Endothelial cell of umbilical vein (primary cell): ENCODE measurements around the gene PLXNC1. TPM values are rescaled to one million over a fixed set of nuclear protein-coding genes. Genes with fewer than 3 reads are reported as not detected.

Experiments
- BruUV-seq: library from RNA; stranded (reverse); fragments of 400-500 nt; replicated peaks from 2 replicates; lab custom pipeline; 2021; lab: Mats Ljungman, UMichigan
- CTCF ChIA-PET: fragments of 300-600, 350-600 bp; sonication (Branson Sonifier 250); formaldehyde crosslinking; loops from one replicate; lab custom pipeline; 2021; ENCODE audit warnings: antibody characterized with exemption, inconsistent platforms; lab: Charles Lee
- POLR2A ChIA-PET: fragments of 300-600, 350-600 bp; sonication (Branson Sonifier 250); formaldehyde crosslinking; loops from one replicate; lab custom pipeline; 2021; ENCODE audit warnings: antibody characterized with exemption, inconsistent platforms; lab: Charles Lee
- DNase-seq: peaks from one replicate; pipeline ENCODE4 v3.0.0-alpha.2; 2011; ENCODE audit warnings: low read depth, low spot score
- FAIRE-seq: peaks from 2 replicates; lab custom pipeline; 2011; peaks lifted over from hg19 to GRCh38; lab: Jason Lieb, UNC
- H2AFZ ChIP-seq: 2 replicates; pipeline ENCODE4 v1.6.0; 2012; ENCODE audit warnings: low read depth, low read length, control low read depth, inconsistent platforms
- H3K27ac ChIP-seq: 2 replicates; pipeline ENCODE4 v1.5.1; 2011; ENCODE audit warnings: low read depth, mild to moderate bottlenecking, control low read depth, low read length, moderate library complexity; ENCODE audit not compliant: insufficient read depth
- H3K27me3 ChIP-seq, 2 experiments: 2 replicates each; pipeline versions ENCODE4 v1.6.0 to v1.6.1; 2011; ENCODE audit warnings: low read length in 2 of 2, mixed read lengths in 1 of 2; ENCODE audit not compliant: control insufficient read depth in 2 of 2, insufficient read depth in 2 of 2
- H3K36me3 ChIP-seq, 2 experiments: 2 replicates in 1 of 2; 3 replicates in 1 of 2; pipeline ENCODE4 v1.5.1; 2011; ENCODE audit warnings: low read length in 2 of 2, mild to moderate bottlenecking in 1 of 2, moderate library complexity in 1 of 2; ENCODE audit not compliant: control insufficient read depth in 2 of 2, insufficient read depth in 2 of 2; ENCODE audit errors: extremely low read depth in 1 of 2
- H3K4me1 ChIP-seq: 3 replicates; pipeline ENCODE4 v1.5.1; 2011; ENCODE audit warnings: mild to moderate bottlenecking, low read length; ENCODE audit not compliant: control insufficient read depth, insufficient read depth; ENCODE audit errors: extremely low read depth
- H3K4me2 ChIP-seq: 2 replicates; pipeline ENCODE4 v1.6.1; 2011; ENCODE audit warnings: low read length, control low read depth, mixed read lengths; ENCODE audit not compliant: insufficient read depth
- H3K4me3 ChIP-seq, 3 experiments: fragments of 200-600 bp in 1 of 3; sonication (generic), shearing (Covaris generic) in 1 of 3; replicated peaks in 1 of 3; 2 replicates each; pipeline ENCODE4 v1.5.1; 2011 to 2016; ENCODE audit warnings: control low read depth in 3 of 3, low read length in 3 of 3, mild to moderate bottlenecking in 2 of 3, inconsistent platforms in 1 of 3, low read depth in 1 of 3, moderate library complexity in 1 of 3; ENCODE audit not compliant: insufficient read depth in 1 of 3
- H3K79me2 ChIP-seq: 2 replicates; pipeline ENCODE4 v1.6.0; 2012; ENCODE audit warnings: low read length, inconsistent platforms; ENCODE audit not compliant: control insufficient read depth, insufficient read depth
- H3K9ac ChIP-seq: replicated peaks from 2 replicates; pipeline ENCODE3; 2011; ENCODE audit warnings: low read length, control low read depth; ENCODE audit not compliant: insufficient read depth; ENCODE audit errors: extremely low read depth
- H3K9me1 ChIP-seq: replicated peaks from 3 replicates; pipeline ENCODE4 v1.6.0; 2011; ENCODE audit warnings: mild to moderate bottlenecking, low read length; ENCODE audit not compliant: control insufficient read depth, insufficient read depth; ENCODE audit errors: extremely low read depth
- H3K9me3 ChIP-seq: replicated peaks from 2 replicates; pipeline ENCODE4 v1.5.1; 2012; ENCODE audit warnings: low read length, inconsistent platforms; ENCODE audit not compliant: control insufficient read depth, insufficient read depth
- H4K20me1 ChIP-seq: replicated peaks from 2 replicates; pipeline ENCODE3; 2011; ENCODE audit warnings: mild to moderate bottlenecking, low read length; ENCODE audit not compliant: control insufficient read depth, insufficient read depth; ENCODE audit errors: extremely low read depth
- GATA2 ChIP-seq: IDR thresholded peaks from 2 replicates; pipeline ENCODE4 v1.7.0; 2011; ENCODE audit warnings: low read depth, mild to moderate bottlenecking, moderate library complexity, mixed read lengths, low read length; ENCODE audit not compliant: insufficient read length, insufficient read depth
- JUN ChIP-seq: IDR thresholded peaks from 2 replicates; pipeline ENCODE4 v1.6.1; 2011; ENCODE audit warnings: borderline replicate concordance, low read depth; ENCODE audit not compliant: insufficient read length, insufficient read depth
- MYC ChIP-seq: IDR thresholded peaks from one replicate; pipeline ENCODE4 v1.6.1; 2011; ENCODE audit warnings: mild to moderate bottlenecking, low read depth, low read length
- dilution Hi-C: fragments of 300-500 bp; cut with MboI; formaldehyde crosslinking; loops from one replicate; pipeline ENCODE4 v1.15.0; 2019; ENCODE audit warnings: low sequenced_read_pairs; ENCODE audit not compliant: extremely low pct_ligation_motif_present
- intact Hi-C: fragments of 100-400 bp; cut with micrococcal nuclease; formaldehyde crosslinking; loops from one replicate; pipeline ENCODE4 v1.10.0; 2022
- polyA plus RNA-seq, 4 experiments: library from polyadenylated mRNA; depleted of rRNA in 3 of 4; stranded (reverse) in 3 of 4; unstranded in 1 of 4; fragments of >200 nt; gene quantifications; 2 replicates each; pipeline versions ENCODE4 v1.2.1 to v1.2.3, GENCODE V29; 2011 to 2012; ENCODE audit warnings: missing spikeins in 1 of 4
- total RNA-seq: library from RNA; stranded (reverse); gene quantifications from 2 replicates; pipeline ENCODE4 v1.2.3, GENCODE V29; 2021
- TF ChIP-seq, protein P1 (sequence below), 2 donors: IDR thresholded peaks; 1 replicate in 1 of 2; 2 replicates in 1 of 2; pipeline ENCODE4 v1.5.1; 2011; ENCODE audit warnings: low read length in 2 of 2, mild to moderate bottlenecking in 2 of 2, moderate library complexity in 2 of 2, control low read depth in 1 of 2, inconsistent platforms in 1 of 2, low read depth in 1 of 2; ENCODE audit not compliant: insufficient read depth in 1 of 2; ENCODE audit errors: extremely low read depth in 1 of 2

The PLXNC1 gene
- total and polyA plus RNA-seq, 2 donors (not counting 3 experiments of a cell fraction or from before 2014, with no cell fraction given), result 0.04 TPM; not detected in 1

GRCh38 chr12:94282675-94283074 lies 134.3 kb downstream of the PLXNC1 start:
- Histone ChIP-seq H3K4me2 (peak overlapping the region; percentile 6), H3K27ac (no peak overlapping the region), H3K4me3 (no peak overlapping the region), H4K20me1 (no peaks in the 10 kb centered on the region), H3K9ac (no peak overlapping the region), H3K9me3 (no peaks in the 10 kb centered on the region), H3K27me3 (peaks cover 2 to 6% of the 10 kb centered on the region in 2 experiments), H3K79me2 (no peaks in the 10 kb centered on the region), H3K4me1 (peaks cover 11% of the 10 kb centered on the region), H2AFZ (no peak overlapping the region), H3K9me1 (no peaks in the 10 kb centered on the region), H3K36me3 (no peaks in the 10 kb centered on the region)
- TF ChIP-seq, protein P1, sequence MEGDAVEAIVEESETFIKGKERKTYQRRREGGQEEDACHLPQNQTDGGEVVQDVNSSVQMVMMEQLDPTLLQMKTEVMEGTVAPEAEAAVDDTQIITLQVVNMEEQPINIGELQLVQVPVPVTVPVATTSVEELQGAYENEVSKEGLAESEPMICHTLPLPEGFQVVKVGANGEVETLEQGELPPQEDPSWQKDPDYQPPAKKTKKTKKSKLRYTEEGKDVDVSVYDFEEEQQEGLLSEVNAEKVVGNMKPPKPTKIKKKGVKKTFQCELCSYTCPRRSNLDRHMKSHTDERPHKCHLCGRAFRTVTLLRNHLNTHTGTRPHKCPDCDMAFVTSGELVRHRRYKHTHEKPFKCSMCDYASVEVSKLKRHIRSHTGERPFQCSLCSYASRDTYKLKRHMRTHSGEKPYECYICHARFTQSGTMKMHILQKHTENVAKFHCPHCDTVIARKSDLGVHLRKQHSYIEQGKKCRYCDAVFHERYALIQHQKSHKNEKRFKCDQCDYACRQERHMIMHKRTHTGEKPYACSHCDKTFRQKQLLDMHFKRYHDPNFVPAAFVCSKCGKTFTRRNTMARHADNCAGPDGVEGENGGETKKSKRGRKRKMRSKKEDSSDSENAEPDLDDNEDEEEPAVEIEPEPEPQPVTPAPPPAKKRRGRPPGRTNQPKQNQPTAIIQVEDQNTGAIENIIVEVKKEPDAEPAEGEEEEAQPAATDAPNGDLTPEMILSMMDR (IDR thresholded peaks at IDR 0.05; ENCODE audit: extremely low read depth in 1 of 2, insufficient read depth in 1 of 2, low read depth in 1 of 2, low read length in 2 of 2), result no peak
- TF ChIP-seq GATA2 (no peak), JUN (no peak), MYC (no peak)
- DNase-seq (peak; percentile 18), FAIRE-seq (peak; percentile 77)
- dilution Hi-C loops, result no loop called here
- no TSS peak for BruUV-seq
- ChIA-PET POLR2A (no interaction called here), CTCF (interaction anchor here (0.9 kb wide), 1 partner anchor 13 kb away, joined by 4 read pairs; no protein-coding TSS in a partner anchor)
- intact Hi-C loops, result no loop called here

DNA sequence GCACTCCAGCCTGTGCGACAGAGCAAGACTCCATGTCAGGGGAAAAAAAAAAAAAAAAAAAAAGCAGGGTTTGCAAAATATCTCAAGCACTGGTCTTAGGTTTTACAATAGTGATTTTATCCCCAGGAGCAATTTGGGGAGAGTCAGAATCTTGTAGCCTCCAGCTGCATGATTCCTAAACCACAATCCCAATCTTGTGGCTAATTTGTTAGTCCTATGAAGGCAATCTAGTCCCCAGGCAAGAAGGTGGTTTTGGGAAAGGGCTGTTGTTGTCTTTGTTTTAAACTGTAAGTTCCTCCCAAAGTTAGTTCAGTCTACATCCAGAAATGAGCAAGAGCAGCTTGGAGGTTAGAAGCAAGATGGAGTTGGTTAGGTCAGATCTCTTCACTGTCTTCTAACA lies 135.7 kb downstream of the PLXNC1 start:
- CTCF ChIA-PET, result interaction anchor here (0.6 kb wide), 1 partner anchor 675 kb away, joined by 5 read pairs; no protein-coding TSS in a partner anchor
- no peak for FAIRE-seq

More for the DNA sequence above, 135.7 kb downstream of the PLXNC1 start:
- Histone ChIP-seq H3K4me1 (peaks cover 11% of the 10 kb centered on the region), H3K27me3 (peaks cover 2 to 6% of the 10 kb centered on the region in 2 experiments), H3K4me2 (no peak overlapping the region), H3K27ac (no peak overlapping the region), H3K9me3 (no peaks in the 10 kb centered on the region), H2AFZ (no peak overlapping the region), H3K4me3 (no peak overlapping the region), H4K20me1 (no peaks in the 10 kb centered on the region), H3K79me2 (no peaks in the 10 kb centered on the region), H3K9me1 (no peaks in the 10 kb centered on the region), H3K9ac (no peak overlapping the region), H3K36me3 (no peaks in the 10 kb centered on the region)
- dilution Hi-C loops, result no loop called here
- intact Hi-C loops, result no loop called here
- TF ChIP-seq GATA2 (no peak), MYC (no peak)
- POLR2A ChIA-PET, result no interaction called here
- no TSS peak for BruUV-seq
- DNase-seq, result no peak
